K562 (cell line): ENCODE measurements around the gene SAP30BP. TPM values are rescaled to one million over a fixed set of nuclear protein-coding genes. Genes with fewer than 3 reads are reported as not detected.

Source experiments
- BCL6 ChIP-seq: fragments of 250-450 bp; sonication (Bioruptor Pico); IDR thresholded peaks from 2 replicates; pipeline ENCODE4 v1.4.0; 2020
- CBX5 ChIP-seq: IDR thresholded peaks from 2 replicates; pipeline ENCODE4 v1.6.1; 2014; ENCODE audit warnings: low read depth, borderline replicate concordance
- CCAR2 ChIP-seq: fragments of 200-400 bp; formaldehyde crosslinking; IDR thresholded peaks from 2 replicates; pipeline ENCODE4 v1.6.1; 2017; ENCODE audit warnings: mild to moderate bottlenecking, low read depth, low read length
- CHD4 ChIP-seq: fragments of 200-600 bp; sonication (generic); IDR thresholded peaks from 3 replicates; pipeline ENCODE4 v1.6.1; 2012; ENCODE audit warnings: low read depth, mild to moderate bottlenecking, mixed read lengths, low read length, inconsistent platforms; ENCODE audit not compliant: insufficient read depth, insufficient replicate concordance, poor library complexity, severe bottlenecking
- ESRRB ChIP-seq: fragments of 250-450 bp; sonication (Bioruptor Pico); IDR thresholded peaks from 2 replicates; pipeline ENCODE4 v1.5.0; 2020; ENCODE audit warnings: mild to moderate bottlenecking, moderate library complexity, borderline replicate concordance
- FOXP4 ChIP-seq: sonication (generic); formaldehyde crosslinking; IDR thresholded peaks from 2 replicates; pipeline ENCODE4 v1.8.0; 2022; ENCODE audit warnings: mild to moderate bottlenecking, missing genetic modification reagents, borderline replicate concordance
- HLTF ChIP-seq: fragments of 450-650 bp; IDR thresholded peaks from 2 replicates; pipeline ENCODE4 v1.6.1; 2016
- HNRNPK ChIP-seq: fragments of 200-400 bp; formaldehyde crosslinking; IDR thresholded peaks from one replicate; pipeline ENCODE4 v1.6.1; 2018; ENCODE audit warnings: mild to moderate bottlenecking, low read depth, low read length; ENCODE audit not compliant: poor library complexity, severe bottlenecking
- NEUROD1 ChIP-seq: fragments of 150-350 bp; IDR thresholded peaks from 2 replicates; pipeline ENCODE4 v1.6.1; 2014; ENCODE audit warnings: borderline replicate concordance, low read length, low read depth; ENCODE audit not compliant: partially characterized antibody
- RBM25 ChIP-seq: fragments of 200-400 bp; formaldehyde crosslinking; IDR thresholded peaks from 2 replicates; pipeline ENCODE4 v1.6.1; 2018; ENCODE audit warnings: low read length, low read depth, moderate library complexity; ENCODE audit not compliant: severe bottlenecking
- TRIM25 ChIP-seq: fragments of 450-650 bp; IDR thresholded peaks from 2 replicates; pipeline ENCODE4 v1.7.0; 2016; ENCODE audit warnings: borderline replicate concordance
- XRCC3 ChIP-seq: fragments of 450-650 bp; IDR thresholded peaks from 2 replicates; pipeline ENCODE4 v1.6.1; 2017; ENCODE audit warnings: mild to moderate bottlenecking, moderate library complexity
- ZBTB49 ChIP-seq: sonication (generic); formaldehyde crosslinking; IDR thresholded peaks from 2 replicates; pipeline ENCODE4 v1.8.0; 2022; ENCODE audit warnings: missing genetic modification reagents, mild to moderate bottlenecking, borderline replicate concordance
- ZNF311 ChIP-seq: fragments of 250-450 bp; sonication (Bioruptor Pico); IDR thresholded peaks from 2 replicates; pipeline ENCODE4 v1.4.0; 2020; ENCODE audit warnings: mild to moderate bottlenecking, moderate library complexity
- ZNF395 ChIP-seq: fragments of 200-800 bp; sonication (Bioruptor generic); IDR thresholded peaks from 2 replicates; pipeline ENCODE4 v1.6.1; 2017; ENCODE audit warnings: missing genetic modification characterization, missing compliant biosample characterization
- ZNF695 ChIP-seq: fragments of 450-650 bp; formaldehyde crosslinking; IDR thresholded peaks from 2 replicates; pipeline ENCODE4 v1.4.0; 2020; ENCODE audit warnings: mild to moderate bottlenecking, moderate library complexity
- polyA plus RNA-seq, 8 experiments: library from polyadenylated mRNA; depleted of rRNA in 4 of 8; stranded (reverse) in 5 of 8; unstranded in 3 of 8; fragments of >200 nt; fragmentation: Nextera tagmentation in 2 of 8; fragmentation: Illumina TruSeq in 1 of 8; extraction: Ambion mirVana in 2 of 8; extraction: Trizol in 1 of 8; gene quantifications; 2 replicates each; pipeline versions ENCODE4 v1.2.1 to v1.2.3, GENCODE V29; 2011 to 2014; ENCODE audit warnings: inconsistent platforms in 1 of 8, missing spikeins in 1 of 8
- total RNA-seq, 7 experiments: library from RNA; depleted of rRNA in 6 of 7; stranded (reverse); fragments of >200 nt in 6 of 7; fragmentation: Illumina TruSeq in 2 of 7; extraction: Trizol in 2 of 7; gene quantifications; 2 replicates each; pipeline versions ENCODE4 v1.2.1 to v1.2.3, GENCODE V29; 2011 to 2021; ENCODE audit warnings: low replicate concordance in 1 of 7

SAP30BP gene
- total and polyA plus RNA-seq, 9 of the 15 experiments (the other 6 are each of a cell fraction or from before 2014, with no cell fraction given), result 45.3 to 154 (median 71.7) TPM

- no peak for TF ChIP-seq ZNF311 (CRISPR knock-in tag)
- no peak for TF ChIP-seq CCAR2
- TF ChIP-seq RBM25, result no peak
- TF ChIP-seq FOXP4 (CRISPR knock-in tag), result no peak
- TF ChIP-seq NEUROD1, result peak; percentile 24
- TF ChIP-seq XRCC3, result no peak
- no peak for TF ChIP-seq CBX5
- TF ChIP-seq BCL6, result no peak
- TF ChIP-seq CHD4, result no peak
- TF ChIP-seq ESRRB (CRISPR knock-in tag), result no peak
- no peak for TF ChIP-seq HLTF
- no peak for TF ChIP-seq ZBTB49 (CRISPR knock-in tag)
- no peak for TF ChIP-seq ZNF395
- peak; percentile 48; the same call in 1 of the 2 replicates for TF ChIP-seq TRIM25
- no peak for TF ChIP-seq ZNF695 (CRISPR knock-in tag)
- TF ChIP-seq HNRNPK, result no peak
Measured at GRCh38 chr17:75666959-75667790, at the start of gene SAP30BP, which contains the start of gene RECQL5 (continued).
